GM19035 (cell line): ENCODE measurements around the gene UBE2I.

ENCODE experiments used
- ATAC-seq: cut with Tn5 transposase; IDR thresholded peaks from one replicate; pipeline ENCODE4 v1.9.1; 2021; ENCODE audit not compliant: unreplicated experiment

UBE2I gene

GRCh38 chr16:1355591-1355990, 46.2 kb downstream of the UBE2I start:
- no peak for ATAC-seq

- no peak for ATAC-seq
Measured at GRCh38 chr16:1356061-1356900, 46.8 kb downstream of the UBE2I start.

GRCh38 chr16:1357906-1358566, 48.6 kb downstream of the UBE2I start:
- no peak for ATAC-seq

GRCh38 chr16:1361685-1362360, 52.4 kb downstream of the UBE2I start:
- ATAC-seq: no peak

GRCh38 chr16:1362807-1363206, 53.4 kb downstream of the UBE2I start:
- ATAC-seq: no peak

GRCh38 chr16:1363501-1364041, 54.1 kb downstream of the UBE2I start:
- no peak for ATAC-seq

- no peak for ATAC-seq
Measured at GRCh38 chr16:1364510-1364909, 55.1 kb downstream of the UBE2I start.

GRCh38 chr16:1366060-1366711, 56.8 kb downstream of the UBE2I start:
- ATAC-seq: no peak

GRCh38 chr16:1366712-1367299, 57.4 kb downstream of the UBE2I start:
- no peak for ATAC-seq

GRCh38 chr16:1367486-1368174, 58.2 kb downstream of the UBE2I start:
- ATAC-seq: no peak

- no peak for ATAC-seq
Measured at GRCh38 chr16:1371054-1371978, 61.9 kb downstream of the UBE2I start.

GRCh38 chr16:1372292-1372950, 63.0 kb downstream of the UBE2I start:
- ATAC-seq: no peak

GRCh38 chr16:1374418-1375297, 65.2 kb downstream of the UBE2I start:
- ATAC-seq: no peak

GRCh38 chr16:1375298-1375640, 65.8 kb downstream of the UBE2I start:
- no peak for ATAC-seq

GRCh38 chr16:1375741-1376410, 66.4 kb downstream of the UBE2I start:
- no peak for ATAC-seq
